GM12865 (cell line): ENCODE results near the gene CLN6.

ENCODE experiments used
- DNase-seq: peaks from one replicate; pipeline ENCODE4 v3.0.0; 2010; ENCODE audit warnings: low read depth
- H3K4me3 ChIP-seq: 2 replicates; pipeline ENCODE4 v1.5.1; 2011; ENCODE audit warnings: mild to moderate bottlenecking, low read depth, low read length, control low read depth
- CTCF ChIP-seq: IDR thresholded peaks from 2 replicates; pipeline ENCODE4 v1.5.1; 2011; ENCODE audit warnings: low read length, control low read depth, low read depth, inconsistent platforms; ENCODE audit not compliant: insufficient read depth; ENCODE audit errors: missing control alignments

The CLN6 gene

DNA sequence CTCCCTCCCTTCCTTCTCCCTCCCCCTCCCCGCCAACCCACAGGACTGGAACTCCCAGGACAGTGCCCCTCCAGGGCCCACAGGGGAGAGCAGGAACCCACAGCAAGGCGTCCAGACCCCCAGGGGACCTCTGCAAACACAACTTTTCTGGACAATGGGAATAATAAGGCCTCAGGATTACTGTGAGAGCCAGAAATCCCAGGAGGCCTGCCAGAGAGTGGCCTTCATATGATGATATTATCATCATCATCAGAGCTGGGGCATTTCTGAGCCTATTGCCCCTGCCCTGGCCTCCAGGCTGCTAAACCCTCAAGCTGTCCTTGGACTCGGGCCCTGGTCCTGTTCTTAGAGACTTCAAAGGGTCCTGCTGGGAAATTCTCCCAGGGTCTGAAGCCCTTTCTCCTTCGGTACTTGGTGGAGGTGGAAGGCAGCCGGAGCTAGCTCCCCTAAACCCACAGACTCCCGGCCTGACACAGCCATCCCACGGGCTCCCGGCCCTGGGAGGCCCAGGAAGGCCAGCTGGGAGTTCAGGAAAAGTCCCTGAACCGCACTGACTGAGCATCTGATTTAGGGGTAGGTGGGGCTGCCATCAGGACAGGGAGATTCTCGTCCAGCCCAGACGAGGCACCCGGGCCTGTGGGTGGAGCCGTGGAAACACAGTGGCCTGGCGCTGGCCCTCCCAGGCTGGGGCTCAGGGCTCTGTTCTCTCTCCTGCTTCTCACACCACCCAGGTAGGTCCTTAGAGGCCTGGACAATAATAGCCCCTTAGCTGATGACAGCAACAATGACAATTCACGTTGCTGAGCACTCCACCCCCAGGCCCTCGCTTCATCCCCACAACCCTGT lies 29.3 kb downstream of the CLN6 start:
- no peak for DNase-seq
- no peak overlapping the region for H3K4me3 ChIP-seq
- no peak for TF ChIP-seq CTCF

DNA sequence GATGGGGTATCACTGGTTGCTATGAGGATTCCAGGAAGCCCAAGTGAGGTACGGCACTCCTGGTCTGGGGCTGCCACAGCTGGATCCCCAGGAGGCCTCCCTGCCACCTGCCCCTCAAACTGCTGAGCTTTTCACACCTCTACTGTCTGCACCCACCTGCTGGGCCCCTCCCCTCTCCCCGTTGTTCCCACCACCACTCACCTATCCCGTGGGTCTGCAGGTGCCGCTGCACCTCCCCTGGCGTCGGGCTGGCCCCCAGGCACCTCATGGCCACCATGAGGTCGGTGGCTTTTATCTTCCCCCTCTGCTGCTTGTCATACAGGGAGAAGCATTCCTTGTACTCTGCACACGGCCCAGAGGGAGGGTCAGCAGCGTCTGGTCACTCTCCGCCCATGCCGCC lies 30.2 kb downstream of the CLN6 start:
- DNase-seq, result no peak
- no peak for TF ChIP-seq CTCF
- H3K4me3 ChIP-seq, result no peak overlapping the region

GRCh38 chr15:68197661-68198437 lies 31.7 kb downstream of the CLN6 start:
- no peak for DNase-seq
- TF ChIP-seq CTCF, result no peak
- no peak overlapping the region for H3K4me3 ChIP-seq

- no peak for TF ChIP-seq CTCF
- DNase-seq, result no peak
Measured at GRCh38 chr15:68197170-68197492, 32.4 kb downstream of the CLN6 start.

GRCh38 chr15:68196445-68197169 lies 32.9 kb downstream of the CLN6 start:
- DNase-seq, result no peak
- H3K4me3 ChIP-seq, result no peak overlapping the region
- no peak for TF ChIP-seq CTCF

More at GRCh38 chr15:68197170-68197492, 32.4 kb downstream of the CLN6 start:
- no peak overlapping the region for H3K4me3 ChIP-seq

DNA sequence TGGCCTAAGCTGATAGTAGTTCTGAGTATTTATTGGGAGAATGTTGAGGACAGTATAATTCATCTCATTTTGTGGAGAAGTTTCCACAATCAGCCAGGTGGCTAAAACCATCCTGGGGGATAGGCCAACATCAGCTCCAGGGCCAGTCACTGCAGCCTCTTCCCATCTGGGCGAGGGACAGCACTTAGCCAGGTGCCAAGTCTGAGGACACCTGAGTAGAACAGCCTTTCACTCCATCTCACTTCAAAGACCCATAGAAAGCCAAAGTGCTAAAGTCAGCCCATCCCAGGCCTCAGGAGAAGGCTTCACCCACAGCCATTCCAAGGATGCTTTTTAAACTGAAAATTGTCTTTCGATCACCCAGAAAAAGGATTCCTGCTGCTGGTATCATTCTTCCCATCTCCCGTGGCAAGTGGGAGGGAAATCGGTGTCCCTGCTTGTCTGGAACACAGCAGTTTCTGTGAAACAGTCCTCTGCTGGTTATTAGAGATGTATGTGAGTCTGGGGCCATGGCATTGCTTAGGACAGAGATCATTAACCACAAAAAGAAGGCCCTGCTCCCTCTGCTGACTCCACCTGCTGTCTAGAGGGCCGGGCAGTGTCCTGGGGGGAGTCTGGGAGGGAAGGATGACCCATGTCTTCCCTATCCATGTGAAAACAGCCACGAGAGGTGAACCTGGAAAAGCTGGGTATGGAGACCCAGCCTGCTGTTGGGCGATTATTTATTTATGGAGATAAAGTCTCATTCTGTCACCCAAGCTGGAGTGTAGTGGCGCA lies 34.0 kb downstream of the CLN6 start:
- TF ChIP-seq CTCF, result no peak
- no peak overlapping the region for H3K4me3 ChIP-seq
- no peak for DNase-seq
